Measurements from ENCODE around the gene TRNAU1AP. TPM values are rescaled to one million over a fixed set of nuclear protein-coding genes. Genes with fewer than 3 reads are reported as not detected.

TRNAU1AP gene
- total and polyA plus RNA-seq, 2 of the 13 experiments (the other 11 are each of a cell fraction or from before 2014, with no cell fraction given): 29.0 to 42.9 TPM

GRCh38 chr1:28506907-28507246, 46.0 kb upstream of the TRNAU1AP start (continued):
- TF ChIP-seq REPIN1 (CRISPR knock-in tag; IDR thresholded peaks at IDR 0.05; ENCODE audit: borderline replicate concordance, low read depth): no peak
- no peak for TF ChIP-seq MAFF (IDR thresholded peaks at IDR 0.05; ENCODE audit: low read depth, low read length)
- TF ChIP-seq HOXA9 (CRISPR knock-in tag; IDR thresholded peaks at IDR 0.05; ENCODE audit: borderline replicate concordance): no peak
- no peak for TF ChIP-seq PTBP1 (IDR thresholded peaks at IDR 0.05; ENCODE audit: low read depth, low read length, poor library complexity, severe bottlenecking)
- no peak for TF ChIP-seq PHF8 (CRISPR knock-in tag; IDR thresholded peaks at IDR 0.05)
- no peak for TF ChIP-seq ZNF12 (CRISPR knock-in tag; IDR thresholded peaks at IDR 0.05)
- TF ChIP-seq KLF6 (CRISPR knock-in tag; IDR thresholded peaks at IDR 0.05): 0 out of 2 replicates have a peak, but pooled peaks have one; percentile 16
- no peak for TF ChIP-seq ZNF205 (CRISPR knock-in tag; IDR thresholded peaks at IDR 0.05)
- no peak for TF ChIP-seq KLF9 (CRISPR knock-in tag; IDR thresholded peaks at IDR 0.05; ENCODE audit: low read depth)
- TF ChIP-seq LBX2 (CRISPR knock-in tag; IDR thresholded peaks at IDR 0.05; ENCODE audit: borderline replicate concordance): no peak
- TF ChIP-seq ZBTB2 (CRISPR knock-in tag; IDR thresholded peaks at IDR 0.05; ENCODE audit: low read depth): no peak
- TF ChIP-seq NFYC (CRISPR knock-in tag; IDR thresholded peaks at IDR 0.05): 0 out of 2 replicates have a peak, but pooled peaks have one; percentile 3
- TF ChIP-seq ZNF510 (CRISPR knock-in tag; IDR thresholded peaks at IDR 0.05; ENCODE audit: low read depth): no peak
- TF ChIP-seq ZNF274 (CRISPR knock-in tag; IDR thresholded peaks at IDR 0.05): no peak
- peak; percentile 24; the same call in 1 of the 2 replicates for TF ChIP-seq DMAP1 (CRISPR knock-in tag; IDR thresholded peaks at IDR 0.05)
- no peak for TF ChIP-seq HCFC1 (IDR thresholded peaks at IDR 0.05; ENCODE audit: low read depth, low read length)
- no peak for TF ChIP-seq XRCC5 (optimal IDR thresholded peaks at IDR 0.05; ENCODE audit: low read length)
- TF ChIP-seq ZEB1 (IDR thresholded peaks at IDR 0.05; ENCODE audit: insufficient replicate concordance, low read depth): no peak
- TF ChIP-seq ZNF430 (CRISPR knock-in tag; IDR thresholded peaks at IDR 0.05): no peak
- TF ChIP-seq, protein P1, sequence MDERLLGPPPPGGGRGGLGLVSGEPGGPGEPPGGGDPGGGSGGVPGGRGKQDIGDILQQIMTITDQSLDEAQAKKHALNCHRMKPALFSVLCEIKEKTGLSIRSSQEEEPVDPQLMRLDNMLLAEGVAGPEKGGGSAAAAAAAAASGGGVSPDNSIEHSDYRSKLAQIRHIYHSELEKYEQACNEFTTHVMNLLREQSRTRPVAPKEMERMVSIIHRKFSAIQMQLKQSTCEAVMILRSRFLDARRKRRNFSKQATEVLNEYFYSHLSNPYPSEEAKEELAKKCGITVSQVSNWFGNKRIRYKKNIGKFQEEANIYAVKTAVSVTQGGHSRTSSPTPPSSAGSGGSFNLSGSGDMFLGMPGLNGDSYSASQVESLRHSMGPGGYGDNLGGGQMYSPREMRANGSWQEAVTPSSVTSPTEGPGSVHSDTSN (CRISPR knock-in tag; IDR thresholded peaks at IDR 0.05): no peak
- peak; percentile 29; the same call in 1 of the 2 replicates for TF ChIP-seq AHDC1 (CRISPR knock-in tag; IDR thresholded peaks at IDR 0.05; ENCODE audit: borderline replicate concordance)
- TF ChIP-seq MED8 (CRISPR knock-in tag; IDR thresholded peaks at IDR 0.05; ENCODE audit: insufficient replicate concordance): peak; percentile 6
- TF ChIP-seq, protein P2, sequence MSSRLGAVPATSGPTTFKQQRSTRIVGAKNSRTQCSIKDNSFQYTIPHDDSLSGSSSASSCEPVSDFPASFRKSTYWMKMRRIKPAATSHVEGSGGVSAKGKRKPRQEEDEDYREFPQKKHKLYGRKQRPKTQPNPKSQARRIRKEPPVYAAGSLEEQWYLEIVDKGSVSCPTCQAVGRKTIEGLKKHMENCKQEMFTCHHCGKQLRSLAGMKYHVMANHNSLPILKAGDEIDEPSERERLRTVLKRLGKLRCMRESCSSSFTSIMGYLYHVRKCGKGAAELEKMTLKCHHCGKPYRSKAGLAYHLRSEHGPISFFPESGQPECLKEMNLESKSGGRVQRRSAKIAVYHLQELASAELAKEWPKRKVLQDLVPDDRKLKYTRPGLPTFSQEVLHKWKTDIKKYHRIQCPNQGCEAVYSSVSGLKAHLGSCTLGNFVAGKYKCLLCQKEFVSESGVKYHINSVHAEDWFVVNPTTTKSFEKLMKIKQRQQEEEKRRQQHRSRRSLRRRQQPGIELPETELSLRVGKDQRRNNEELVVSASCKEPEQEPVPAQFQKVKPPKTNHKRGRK (CRISPR knock-in tag; IDR thresholded peaks at IDR 0.05): no peak
